Activated CD8-positive, alpha-beta memory T cell treated with anti-CD3 and anti-CD28 coated beads for 36 hours (primary cell): Measurements from ENCODE around the gene KCNJ8. TPM values are rescaled to one million over a fixed set of nuclear protein-coding genes. Genes with fewer than 3 reads are reported as not detected.
"Not testable (repeated sequence)": the region's sequence is repeated elsewhere in the genome, so short reads cannot be mapped to it uniquely, and the experiment has no call there.

ENCODE experiments used
- CTCF ChIA-PET: fragments of 350-600 bp; sonication (Branson Sonifier 250); formaldehyde crosslinking; loops from one replicate; lab custom pipeline; 2021; ENCODE audit warnings: antibody characterized with exemption; lab: Charles Lee
- POLR2A ChIA-PET: fragments of 350-600 bp; sonication (Branson Sonifier 250); formaldehyde crosslinking; loops from one replicate; lab custom pipeline; 2021; ENCODE audit warnings: antibody characterized with exemption; lab: Charles Lee
- total RNA-seq, 2 experiments: library from RNA; stranded (reverse); gene quantifications; one replicate each; pipeline ENCODE4 v1.2.3, GENCODE V29; 2021

The KCNJ8 gene
- total RNA-seq, 2 experiments from 2014 or later, result not detected

GRCh38 chr12:21788089-21788983 lies 13.8 kb upstream of the KCNJ8 start:
- ChIA-PET CTCF (no interaction called here), POLR2A (no interaction called here)

GRCh38 chr12:21786041-21786531 lies 11.6 kb upstream of the KCNJ8 start:
- ChIA-PET CTCF (no interaction called here), POLR2A (no interaction called here)

- POLR2A ChIA-PET, result not testable (repeated sequence)
Observed at GRCh38 chr12:21782723-21783122, 8.2 kb upstream of the KCNJ8 start.

GRCh38 chr12:21780786-21781185 lies 6.3 kb upstream of the KCNJ8 start:
- ChIA-PET POLR2A (no interaction called here), CTCF (no interaction called here)

More at GRCh38 chr12:21782723-21783122, 8.2 kb upstream of the KCNJ8 start:
- CTCF ChIA-PET, result not testable (repeated sequence)

- POLR2A ChIA-PET, result no interaction called here
- CTCF ChIA-PET, result no interaction called here
Observed at GRCh38 chr12:21776175-21776574, 1.7 kb upstream of the KCNJ8 start.

- ChIA-PET POLR2A (no interaction called here), CTCF (no interaction called here)
Observed at GRCh38 chr12:21775133-21775820, 771 bp upstream of the KCNJ8 start.

- ChIA-PET CTCF (no interaction called here), POLR2A (no interaction called here)
Observed at GRCh38 chr12:21773806-21774205, 700 bp downstream of the KCNJ8 start.

- CTCF ChIA-PET, result no interaction called here
- POLR2A ChIA-PET, result no interaction called here
Observed at GRCh38 chr12:21773263-21773741, 1.2 kb downstream of the KCNJ8 start.

GRCh38 chr12:21771311-21771710 lies 3.2 kb downstream of the KCNJ8 start:
- ChIA-PET POLR2A (no interaction called here), CTCF (no interaction called here)

GRCh38 chr12:21769307-21769706 lies 5.2 kb downstream of the KCNJ8 start:
- ChIA-PET POLR2A (no interaction called here), CTCF (no interaction called here)

- ChIA-PET CTCF (no interaction called here), POLR2A (no interaction called here)
Observed at GRCh38 chr12:21766403-21766802, 8.1 kb downstream of the KCNJ8 start.

GRCh38 chr12:21764950-21765349 lies 9.6 kb downstream of the KCNJ8 start:
- CTCF ChIA-PET, result no interaction called here
- POLR2A ChIA-PET, result no interaction called here

GRCh38 chr12:21764065-21764464 lies 10.4 kb downstream of the KCNJ8 start:
- CTCF ChIA-PET, result no interaction called here
- POLR2A ChIA-PET, result no interaction called here

- CTCF ChIA-PET, result no interaction called here
- POLR2A ChIA-PET, result no interaction called here
Observed at GRCh38 chr12:21763531-21763930, 11.0 kb downstream of the KCNJ8 start.

- CTCF ChIA-PET, result no interaction called here
Observed at GRCh38 chr12:21759737-21760136, 14.8 kb downstream of the KCNJ8 start.

GRCh38 chr12:21757735-21758134 lies 16.8 kb downstream of the KCNJ8 start:
- ChIA-PET POLR2A (no interaction called here), CTCF (no interaction called here)

More at GRCh38 chr12:21759737-21760136, 14.8 kb downstream of the KCNJ8 start:
- POLR2A ChIA-PET, result no interaction called here

- POLR2A ChIA-PET, result no interaction called here
- CTCF ChIA-PET, result no interaction called here
Observed at GRCh38 chr12:21756699-21757098, 17.8 kb downstream of the KCNJ8 start.

- POLR2A ChIA-PET, result no interaction called here
Observed at GRCh38 chr12:21751517-21751916, 23.0 kb downstream of the KCNJ8 start.

GRCh38 chr12:21745258-21745657 lies 29.2 kb downstream of the KCNJ8 start:
- POLR2A ChIA-PET, result no interaction called here
- CTCF ChIA-PET, result no interaction called here

More at GRCh38 chr12:21751517-21751916, 23.0 kb downstream of the KCNJ8 start:
- CTCF ChIA-PET, result no interaction called here

- ChIA-PET CTCF (no interaction called here), POLR2A (no interaction called here)
Observed at GRCh38 chr12:21731144-21731543, 43.4 kb downstream of the KCNJ8 start.
